ENCODE results near the gene BDH1. TPM values are rescaled to one million over a fixed set of nuclear protein-coding genes. Genes with fewer than 3 reads are reported as not detected.

BDH1 gene
- total RNA-seq, 6 donors from 2014 or later, result 13.5 to 30.4 (median 23.0) TPM

DNA sequence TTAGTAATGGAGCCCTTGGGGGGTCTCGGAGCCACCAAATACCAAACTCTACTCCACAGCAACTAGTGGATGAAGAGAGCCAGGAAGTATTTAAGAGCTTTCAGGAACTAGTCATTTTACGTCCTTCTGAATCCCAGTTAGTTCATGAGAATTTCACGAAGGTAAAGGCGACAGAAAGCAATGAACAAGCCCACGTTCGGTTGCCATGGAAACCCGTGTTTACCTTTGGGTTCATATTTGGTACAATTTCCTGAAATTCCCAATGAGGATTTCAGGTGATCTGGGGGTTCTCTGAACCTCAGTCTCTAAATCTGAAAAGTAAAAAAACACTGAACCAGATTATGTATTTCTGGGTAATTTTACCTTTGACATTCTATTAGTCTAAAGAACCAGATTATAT is 93.0 kb downstream of the BDH1 start:
- Histone ChIP-seq H3K36me3 (no peaks in the 10 kb centered on the region), H3K9me3 (no peaks in the 10 kb centered on the region), H3K27me3 (no peaks in the 10 kb centered on the region), H3K27ac (no peak overlapping the region), H3K4me1 (no peaks in the 10 kb centered on the region), H3K4me3 (no peak overlapping the region)
- ATAC-seq (ENCODE audit: low FRiP score in 2 of 2) (no peak), DNase-seq (no peak)
- TF ChIP-seq, protein P1, sequence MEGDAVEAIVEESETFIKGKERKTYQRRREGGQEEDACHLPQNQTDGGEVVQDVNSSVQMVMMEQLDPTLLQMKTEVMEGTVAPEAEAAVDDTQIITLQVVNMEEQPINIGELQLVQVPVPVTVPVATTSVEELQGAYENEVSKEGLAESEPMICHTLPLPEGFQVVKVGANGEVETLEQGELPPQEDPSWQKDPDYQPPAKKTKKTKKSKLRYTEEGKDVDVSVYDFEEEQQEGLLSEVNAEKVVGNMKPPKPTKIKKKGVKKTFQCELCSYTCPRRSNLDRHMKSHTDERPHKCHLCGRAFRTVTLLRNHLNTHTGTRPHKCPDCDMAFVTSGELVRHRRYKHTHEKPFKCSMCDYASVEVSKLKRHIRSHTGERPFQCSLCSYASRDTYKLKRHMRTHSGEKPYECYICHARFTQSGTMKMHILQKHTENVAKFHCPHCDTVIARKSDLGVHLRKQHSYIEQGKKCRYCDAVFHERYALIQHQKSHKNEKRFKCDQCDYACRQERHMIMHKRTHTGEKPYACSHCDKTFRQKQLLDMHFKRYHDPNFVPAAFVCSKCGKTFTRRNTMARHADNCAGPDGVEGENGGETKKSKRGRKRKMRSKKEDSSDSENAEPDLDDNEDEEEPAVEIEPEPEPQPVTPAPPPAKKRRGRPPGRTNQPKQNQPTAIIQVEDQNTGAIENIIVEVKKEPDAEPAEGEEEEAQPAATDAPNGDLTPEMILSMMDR (IDR thresholded peaks at IDR 0.05), result no peak
- no peak for TF ChIP-seq POLR2A (IDR thresholded peaks at IDR 0.05)
- no peak for TF ChIP-seq POLR2AphosphoS5 (IDR thresholded peaks at IDR 0.05)
- TF ChIP-seq EP300 (IDR thresholded peaks at IDR 0.05), result no peak
- 74 to 80% methylated on average over 7 of the region's 7 CpGs for WGBS, 2 donors

DNA sequence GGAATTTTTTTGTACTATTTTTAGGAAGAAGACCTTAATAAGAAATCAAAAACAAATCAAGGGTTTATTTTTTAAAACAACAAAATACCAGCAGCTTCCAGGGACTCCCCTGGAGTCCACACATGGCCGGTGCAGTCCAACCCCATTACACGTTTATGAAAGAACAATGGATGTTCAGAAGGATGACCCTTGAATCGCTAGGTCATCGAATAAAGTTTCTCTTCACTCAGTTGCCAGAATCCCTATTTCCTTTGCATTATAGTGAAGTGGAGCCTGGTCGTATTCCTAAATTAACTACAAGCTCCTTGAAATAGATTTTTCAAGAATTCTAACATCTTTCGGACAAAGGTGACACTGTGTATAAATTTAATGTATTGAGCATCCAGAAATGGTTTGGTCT is 95.1 kb downstream of the BDH1 start:
- WGBS, 2 donors, result 75 to 83% methylated on average over 6 of the region's 6 CpGs

DNA sequence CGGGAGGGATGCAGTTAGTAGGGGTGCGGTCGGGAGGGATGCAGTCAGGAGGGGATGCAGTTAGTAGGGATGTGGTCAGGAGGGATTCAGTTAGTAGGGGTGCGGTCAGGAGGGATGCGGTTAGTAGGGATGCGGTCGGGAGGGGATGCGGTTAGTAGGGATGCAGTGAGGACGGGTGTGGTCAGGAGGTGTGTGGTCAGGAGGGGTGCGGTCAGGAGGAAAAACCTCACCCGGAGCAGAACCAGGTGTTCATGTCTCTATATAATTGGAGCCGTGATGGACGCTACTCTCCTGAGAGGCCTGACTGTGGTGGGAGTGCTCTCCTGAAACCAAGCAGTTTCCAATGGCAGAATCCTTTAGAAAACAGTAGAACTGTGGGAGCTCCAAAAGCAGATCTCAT is 95.8 kb downstream of the BDH1 start:
- Histone ChIP-seq H3K36me3 (no peaks in the 10 kb centered on the region), H3K4me3 (no peak overlapping the region), H3K9me3 (no peaks in the 10 kb centered on the region), H3K4me1 (peaks cover 0 to 15% (median 6%) of the 10 kb centered on the region in 4 donors), H3K27ac (no peak overlapping the region), H3K27me3 (no peaks in the 10 kb centered on the region)
- DNase-seq (no peak), ATAC-seq (ENCODE audit: low FRiP score in 2 of 2) (no peak)
- no peak for TF ChIP-seq POLR2A (IDR thresholded peaks at IDR 0.05)
- 93 to 94% methylated on average over 9 to 13 of the region's 13 CpGs for WGBS, 2 donors

More for the DNA sequence above, 95.1 kb downstream of the BDH1 start:
- peaks cover 0 to 15% (median 6%) of the 10 kb centered on the region in 4 donors for H3K4me1 ChIP-seq
- no peak overlapping the region for H3K27ac ChIP-seq
- H3K4me3 ChIP-seq, result no peak overlapping the region
- TF ChIP-seq, protein P1 (IDR thresholded peaks at IDR 0.05), result no peak
- no peak for TF ChIP-seq POLR2A (IDR thresholded peaks at IDR 0.05)
- no peak for TF ChIP-seq POLR2AphosphoS5 (IDR thresholded peaks at IDR 0.05)
- no peak for TF ChIP-seq EP300 (IDR thresholded peaks at IDR 0.05)
- DNase-seq (no peak), ATAC-seq (ENCODE audit: low FRiP score in 2 of 2) (no peak)
- no peaks in the 10 kb centered on the region for H3K27me3 ChIP-seq
- H3K9me3 ChIP-seq, result no peaks in the 10 kb centered on the region
- H3K36me3 ChIP-seq, result no peaks in the 10 kb centered on the region

Small RNA genes within 50 kb of the gene (small RNA-seq; reads per million reads assigned to genes)
- gene AC132008.1, result 0 reads per million in 4 donors

Other genes with a start within 250 kb of the BDH1 start
- 100 to 1,000 TPM in 1 of 6 donors, 10 to 100 TPM in 5; 34.8 to 103 (median 51.2) TPM for gene RUBCN, start 180.9 kb upstream of the BDH1 start, total RNA-seq
- 10 to 100 TPM; 25.5 to 50.0 (median 37.5) TPM for gene FYTTD1, start 193.9 kb upstream of the BDH1 start, total RNA-seq
- 10 to 100 TPM; 24.6 to 68.1 (median 34.2) TPM for gene LRCH3, start 235.3 kb upstream of the BDH1 start, total RNA-seq

Measured in upper lobe of left lung (tissue), 6 donors.